Endothelial cell of umbilical vein (primary cell): ENCODE results near the gene COPS3. TPM values are rescaled to one million over a fixed set of nuclear protein-coding genes. Genes with fewer than 3 reads are reported as not detected.

ENCODE experiments used
- BruUV-seq: library from RNA; stranded (reverse); fragments of 400-500 nt; replicated peaks from 2 replicates; lab custom pipeline; 2021; lab: Mats Ljungman, UMichigan
- CTCF ChIA-PET: fragments of 300-600, 350-600 bp; sonication (Branson Sonifier 250); formaldehyde crosslinking; loops from one replicate; lab custom pipeline; 2021; ENCODE audit warnings: antibody characterized with exemption, inconsistent platforms; lab: Charles Lee
- POLR2A ChIA-PET: fragments of 300-600, 350-600 bp; sonication (Branson Sonifier 250); formaldehyde crosslinking; loops from one replicate; lab custom pipeline; 2021; ENCODE audit warnings: antibody characterized with exemption, inconsistent platforms; lab: Charles Lee
- DNase-seq: peaks from one replicate; pipeline ENCODE4 v3.0.0-alpha.2; 2011; ENCODE audit warnings: low read depth, low spot score
- FAIRE-seq: peaks from 2 replicates; lab custom pipeline; 2011; peaks lifted over from hg19 to GRCh38; lab: Jason Lieb, UNC
- H2AFZ ChIP-seq: 2 replicates; pipeline ENCODE4 v1.6.0; 2012; ENCODE audit warnings: low read depth, low read length, control low read depth, inconsistent platforms
- H3K27ac ChIP-seq: 2 replicates; pipeline ENCODE4 v1.5.1; 2011; ENCODE audit warnings: low read depth, mild to moderate bottlenecking, control low read depth, low read length, moderate library complexity; ENCODE audit not compliant: insufficient read depth
- H3K27me3 ChIP-seq, 2 experiments: 2 replicates each; pipeline versions ENCODE4 v1.6.0 to v1.6.1; 2011; ENCODE audit warnings: low read length in 2 of 2, mixed read lengths in 1 of 2; ENCODE audit not compliant: control insufficient read depth in 2 of 2, insufficient read depth in 2 of 2
- H3K36me3 ChIP-seq, 2 experiments: 2 replicates in 1 of 2; 3 replicates in 1 of 2; pipeline ENCODE4 v1.5.1; 2011; ENCODE audit warnings: low read length in 2 of 2, mild to moderate bottlenecking in 1 of 2, moderate library complexity in 1 of 2; ENCODE audit not compliant: control insufficient read depth in 2 of 2, insufficient read depth in 2 of 2; ENCODE audit errors: extremely low read depth in 1 of 2
- H3K4me1 ChIP-seq: 3 replicates; pipeline ENCODE4 v1.5.1; 2011; ENCODE audit warnings: mild to moderate bottlenecking, low read length; ENCODE audit not compliant: control insufficient read depth, insufficient read depth; ENCODE audit errors: extremely low read depth
- H3K4me2 ChIP-seq: 2 replicates; pipeline ENCODE4 v1.6.1; 2011; ENCODE audit warnings: low read length, control low read depth, mixed read lengths; ENCODE audit not compliant: insufficient read depth
- H3K4me3 ChIP-seq, 3 experiments: fragments of 200-600 bp in 1 of 3; sonication (generic), shearing (Covaris generic) in 1 of 3; replicated peaks in 1 of 3; 2 replicates each; pipeline ENCODE4 v1.5.1; 2011 to 2016; ENCODE audit warnings: control low read depth in 3 of 3, low read length in 3 of 3, mild to moderate bottlenecking in 2 of 3, inconsistent platforms in 1 of 3, low read depth in 1 of 3, moderate library complexity in 1 of 3; ENCODE audit not compliant: insufficient read depth in 1 of 3
- H3K79me2 ChIP-seq: 2 replicates; pipeline ENCODE4 v1.6.0; 2012; ENCODE audit warnings: low read length, inconsistent platforms; ENCODE audit not compliant: control insufficient read depth, insufficient read depth
- H3K9ac ChIP-seq: replicated peaks from 2 replicates; pipeline ENCODE3; 2011; ENCODE audit warnings: low read length, control low read depth; ENCODE audit not compliant: insufficient read depth; ENCODE audit errors: extremely low read depth
- H3K9me1 ChIP-seq: replicated peaks from 3 replicates; pipeline ENCODE4 v1.6.0; 2011; ENCODE audit warnings: mild to moderate bottlenecking, low read length; ENCODE audit not compliant: control insufficient read depth, insufficient read depth; ENCODE audit errors: extremely low read depth
- H3K9me3 ChIP-seq: replicated peaks from 2 replicates; pipeline ENCODE4 v1.5.1; 2012; ENCODE audit warnings: low read length, inconsistent platforms; ENCODE audit not compliant: control insufficient read depth, insufficient read depth
- H4K20me1 ChIP-seq: replicated peaks from 2 replicates; pipeline ENCODE3; 2011; ENCODE audit warnings: mild to moderate bottlenecking, low read length; ENCODE audit not compliant: control insufficient read depth, insufficient read depth; ENCODE audit errors: extremely low read depth
- EZH2 ChIP-seq: IDR thresholded peaks from 2 replicates; pipeline ENCODE4 v1.6.1; 2012; ENCODE audit warnings: borderline replicate concordance, low read depth, mild to moderate bottlenecking, moderate library complexity, low read length, inconsistent platforms; ENCODE audit not compliant: severe bottlenecking
- GATA2 ChIP-seq: IDR thresholded peaks from 2 replicates; pipeline ENCODE4 v1.7.0; 2011; ENCODE audit warnings: low read depth, mild to moderate bottlenecking, moderate library complexity, mixed read lengths, low read length; ENCODE audit not compliant: insufficient read length, insufficient read depth
- JUN ChIP-seq: IDR thresholded peaks from 2 replicates; pipeline ENCODE4 v1.6.1; 2011; ENCODE audit warnings: borderline replicate concordance, low read depth; ENCODE audit not compliant: insufficient read length, insufficient read depth
- MYC ChIP-seq: IDR thresholded peaks from one replicate; pipeline ENCODE4 v1.6.1; 2011; ENCODE audit warnings: mild to moderate bottlenecking, low read depth, low read length
- POLR2A ChIP-seq: IDR thresholded peaks from 2 replicates; pipeline ENCODE4 v1.6.1; 2012; ENCODE audit warnings: low read depth, mild to moderate bottlenecking, control low read depth, low read length
- POLR2AphosphoS5 ChIP-seq: IDR thresholded peaks from 2 replicates; pipeline ENCODE4 v1.6.1; 2012; ENCODE audit warnings: low read depth, mild to moderate bottlenecking, control low read depth, low read length, moderate library complexity; ENCODE audit not compliant: insufficient read depth
- dilution Hi-C: fragments of 300-500 bp; cut with MboI; formaldehyde crosslinking; loops from one replicate; pipeline ENCODE4 v1.15.0; 2019; ENCODE audit warnings: low sequenced_read_pairs; ENCODE audit not compliant: extremely low pct_ligation_motif_present
- intact Hi-C: fragments of 100-400 bp; cut with micrococcal nuclease; formaldehyde crosslinking; loops from one replicate; pipeline ENCODE4 v1.10.0; 2022
- polyA plus RNA-seq, 4 experiments: library from polyadenylated mRNA; depleted of rRNA in 3 of 4; stranded (reverse) in 3 of 4; unstranded in 1 of 4; fragments of >200 nt; gene quantifications; 2 replicates each; pipeline versions ENCODE4 v1.2.1 to v1.2.3, GENCODE V29; 2011 to 2012; ENCODE audit warnings: missing spikeins in 1 of 4
- total RNA-seq: library from RNA; stranded (reverse); gene quantifications from 2 replicates; pipeline ENCODE4 v1.2.3, GENCODE V29; 2021
- TF ChIP-seq, protein P1 (sequence below), 2 donors: IDR thresholded peaks; 1 replicate in 1 of 2; 2 replicates in 1 of 2; pipeline ENCODE4 v1.5.1; 2011; ENCODE audit warnings: low read length in 2 of 2, mild to moderate bottlenecking in 2 of 2, moderate library complexity in 2 of 2, control low read depth in 1 of 2, inconsistent platforms in 1 of 2, low read depth in 1 of 2; ENCODE audit not compliant: insufficient read depth in 1 of 2; ENCODE audit errors: extremely low read depth in 1 of 2
- TF ChIP-seq, protein P2 (sequence below): IDR thresholded peaks from 2 replicates; pipeline ENCODE4 v1.6.1; 2011; ENCODE audit not compliant: insufficient read depth, insufficient read length

COPS3 gene
- total and polyA plus RNA-seq, 2 donors (not counting 3 experiments of a cell fraction or from before 2014, with no cell fraction given): 54.8 to 80.9 TPM

DNA sequence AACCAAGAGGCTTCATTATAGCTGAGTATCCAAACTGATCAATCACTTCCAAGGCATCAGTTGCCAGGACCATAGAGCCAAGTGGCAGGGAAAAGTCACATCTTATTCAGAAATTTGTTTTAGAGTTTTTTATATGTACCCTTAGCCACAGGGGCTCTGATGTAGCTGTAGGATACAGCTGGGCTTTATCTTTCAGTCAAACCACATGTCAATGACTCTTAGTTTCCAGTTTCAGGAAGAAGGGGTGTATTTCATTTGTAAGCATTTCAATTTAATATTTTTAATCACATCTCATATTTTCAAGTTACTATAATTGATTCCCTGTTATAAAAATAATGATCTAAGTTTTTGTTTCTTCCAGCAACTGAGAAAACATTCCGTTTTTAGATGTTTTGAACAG is 41.2 kb downstream of the COPS3 start:
- no peak overlapping the region for H2AFZ ChIP-seq
- H3K79me2 ChIP-seq: peaks cover 19% of the 10 kb centered on the region
- no peaks in the 10 kb centered on the region for H4K20me1 ChIP-seq
- no peaks in the 10 kb centered on the region for H3K9me1 ChIP-seq
- H3K4me3 ChIP-seq: no peak overlapping the region
- DNase-seq: no peak
- no peaks in the 10 kb centered on the region for H3K27me3 ChIP-seq
- H3K9ac ChIP-seq: no peak overlapping the region
- ChIA-PET CTCF (no interaction called here), POLR2A (no interaction called here)
- intact Hi-C loops: loop anchor here (2.0 to 10.0 kb wide), 2 partner anchors 23 to 235 kb away; no protein-coding TSS in a partner anchor
- H3K4me1 ChIP-seq: peaks cover 10% of the 10 kb centered on the region
- H3K4me2 ChIP-seq: no peak overlapping the region
- H3K27ac ChIP-seq: no peak overlapping the region
- no peak for FAIRE-seq
- dilution Hi-C loops: no loop called here
- H3K9me3 ChIP-seq: no peaks in the 10 kb centered on the region
- no TSS peak for BruUV-seq
- no peak for TF ChIP-seq MYC
- no peak for TF ChIP-seq JUN
- TF ChIP-seq POLR2AphosphoS5: no peak
- no peak for TF ChIP-seq POLR2A
- no peak for TF ChIP-seq GATA2
- TF ChIP-seq, protein P1, sequence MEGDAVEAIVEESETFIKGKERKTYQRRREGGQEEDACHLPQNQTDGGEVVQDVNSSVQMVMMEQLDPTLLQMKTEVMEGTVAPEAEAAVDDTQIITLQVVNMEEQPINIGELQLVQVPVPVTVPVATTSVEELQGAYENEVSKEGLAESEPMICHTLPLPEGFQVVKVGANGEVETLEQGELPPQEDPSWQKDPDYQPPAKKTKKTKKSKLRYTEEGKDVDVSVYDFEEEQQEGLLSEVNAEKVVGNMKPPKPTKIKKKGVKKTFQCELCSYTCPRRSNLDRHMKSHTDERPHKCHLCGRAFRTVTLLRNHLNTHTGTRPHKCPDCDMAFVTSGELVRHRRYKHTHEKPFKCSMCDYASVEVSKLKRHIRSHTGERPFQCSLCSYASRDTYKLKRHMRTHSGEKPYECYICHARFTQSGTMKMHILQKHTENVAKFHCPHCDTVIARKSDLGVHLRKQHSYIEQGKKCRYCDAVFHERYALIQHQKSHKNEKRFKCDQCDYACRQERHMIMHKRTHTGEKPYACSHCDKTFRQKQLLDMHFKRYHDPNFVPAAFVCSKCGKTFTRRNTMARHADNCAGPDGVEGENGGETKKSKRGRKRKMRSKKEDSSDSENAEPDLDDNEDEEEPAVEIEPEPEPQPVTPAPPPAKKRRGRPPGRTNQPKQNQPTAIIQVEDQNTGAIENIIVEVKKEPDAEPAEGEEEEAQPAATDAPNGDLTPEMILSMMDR (IDR thresholded peaks at IDR 0.05; ENCODE audit: extremely low read depth in 1 of 2, insufficient read depth in 1 of 2, low read depth in 1 of 2, low read length in 2 of 2): no peak
- TF ChIP-seq, protein P2, sequence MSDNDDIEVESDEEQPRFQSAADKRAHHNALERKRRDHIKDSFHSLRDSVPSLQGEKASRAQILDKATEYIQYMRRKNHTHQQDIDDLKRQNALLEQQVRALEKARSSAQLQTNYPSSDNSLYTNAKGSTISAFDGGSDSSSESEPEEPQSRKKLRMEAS: no peak
- TF ChIP-seq EZH2: no peak
- H3K36me3 ChIP-seq: no peaks in the 10 kb centered on the region
